Measurements from ENCODE around the gene CORO7.

Gene CORO7

DNA sequence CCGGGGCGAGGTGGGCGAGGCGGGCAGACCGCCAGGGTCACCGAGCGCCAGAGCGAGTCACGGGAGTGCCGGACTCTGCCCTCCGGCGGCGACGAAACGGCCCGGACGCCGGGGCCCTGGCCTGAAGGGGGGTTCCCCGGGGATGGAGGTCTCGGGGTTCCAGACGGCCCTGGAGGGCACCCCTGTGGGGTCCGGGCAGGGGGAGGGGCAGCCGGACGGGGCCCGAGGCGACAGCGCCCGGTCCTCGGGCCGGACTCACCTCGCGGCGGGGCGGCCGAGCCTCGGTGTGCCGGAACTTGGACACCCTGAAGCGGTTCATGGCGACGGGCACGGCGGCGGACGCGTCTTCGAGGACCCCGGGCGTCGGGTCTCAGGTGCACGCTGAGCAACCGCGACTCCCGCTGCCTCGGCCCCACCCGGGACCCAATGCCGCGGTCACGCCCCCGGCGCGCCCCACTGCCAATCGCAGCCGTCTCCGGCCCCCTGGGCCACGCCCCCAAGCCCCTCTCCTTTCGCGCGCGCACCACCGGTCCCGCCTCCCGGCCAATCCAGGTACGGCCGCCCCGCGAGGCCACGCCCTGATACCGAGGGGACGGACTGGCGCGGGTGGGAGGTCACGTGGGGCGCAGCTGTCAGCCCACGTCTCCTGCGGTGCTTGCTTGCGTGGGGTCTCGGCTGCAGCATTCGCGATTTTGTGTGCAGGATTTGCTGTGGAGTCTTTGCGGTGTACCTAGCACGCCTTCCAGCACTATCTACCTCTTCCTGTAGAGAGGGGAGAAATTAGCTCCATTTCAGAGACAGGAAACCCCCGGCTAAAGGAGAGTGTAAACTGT, at the start of gene CORO7:
Gene CORO7, minus strand, starts transcription at position 397 of the 833 bp plus-strand sequence. Its CDS starts 78 bp downstream, at position 319.
- peak; percentile 97 to 99 for DNase-seq (ENCODE audit: low read depth in 2 of 2)

- DNase-seq (ENCODE audit: low read depth in 2 of 2): no peak
These were observed 47.2 kb upstream of the CORO7 start for GRCh38 chr16:4463522-4464163.

DNA sequence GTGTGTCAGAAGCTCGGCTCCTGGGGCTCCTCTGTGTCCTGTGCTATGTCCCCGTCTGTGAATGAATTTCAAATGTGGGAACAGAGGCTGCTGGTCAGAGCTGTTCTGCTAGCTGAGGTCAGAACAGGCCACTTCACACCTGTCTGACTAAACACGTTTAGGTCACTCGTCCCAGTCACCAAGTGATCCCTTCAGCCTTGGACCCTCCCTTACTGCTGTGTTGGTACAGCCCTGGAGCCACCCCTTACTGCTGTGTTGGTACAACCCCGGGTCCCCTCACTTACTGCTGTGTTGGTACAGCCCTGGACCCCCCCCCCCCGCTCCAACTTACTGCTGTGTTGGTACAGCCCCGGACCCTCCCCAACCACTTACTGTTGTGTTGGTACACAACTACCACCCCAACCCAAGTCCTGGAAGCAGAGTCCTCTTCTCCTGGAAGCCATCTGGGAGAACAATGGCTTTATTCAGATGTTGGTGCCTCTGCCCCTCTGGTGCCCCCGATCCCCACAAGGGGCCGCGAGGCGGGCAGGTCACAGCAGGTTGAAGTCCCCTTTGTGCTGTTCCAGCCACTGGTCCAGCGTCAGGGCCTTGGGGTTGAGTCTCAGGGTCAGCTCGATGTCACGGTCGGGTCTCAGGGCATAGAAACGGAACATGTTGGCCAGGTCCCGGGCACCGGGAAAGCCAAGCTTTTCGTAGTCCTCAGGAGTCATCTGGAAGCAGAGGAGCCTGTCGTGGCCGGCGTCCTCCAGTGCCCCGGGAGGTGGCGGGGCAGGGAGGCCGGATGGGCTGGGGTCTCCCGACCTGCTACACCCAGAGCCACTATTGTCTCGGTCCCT, 45.1 kb upstream of the CORO7 start:
- DNase-seq (ENCODE audit: low read depth in 2 of 2): no peak

- DNase-seq (ENCODE audit: low read depth in 2 of 2): no peak
These were observed 44.5 kb upstream of the CORO7 start for GRCh38 chr16:4460936-4461249.

DNA sequence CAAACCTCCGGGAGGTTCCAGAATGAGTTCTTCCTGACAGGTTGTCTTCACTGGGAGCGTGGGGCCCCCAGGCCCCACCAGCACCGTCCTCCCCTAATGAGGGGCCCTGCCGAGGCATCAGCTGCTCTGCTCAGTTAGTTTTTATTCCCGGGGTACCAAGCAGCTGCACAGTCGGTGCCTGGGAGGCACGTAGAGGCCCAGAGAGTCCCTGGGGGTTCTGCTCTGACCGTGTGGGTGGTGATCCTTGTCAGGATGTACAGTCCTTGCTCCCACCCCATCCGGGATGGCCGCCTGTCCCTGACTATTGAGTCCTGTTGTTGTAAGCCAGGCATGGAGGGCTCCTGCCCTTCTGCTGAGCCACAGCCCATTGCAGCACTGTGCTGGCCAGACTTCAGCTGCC, 39.6 kb upstream of the CORO7 start:
- no peak for DNase-seq (ENCODE audit: low read depth in 2 of 2)

DNA sequence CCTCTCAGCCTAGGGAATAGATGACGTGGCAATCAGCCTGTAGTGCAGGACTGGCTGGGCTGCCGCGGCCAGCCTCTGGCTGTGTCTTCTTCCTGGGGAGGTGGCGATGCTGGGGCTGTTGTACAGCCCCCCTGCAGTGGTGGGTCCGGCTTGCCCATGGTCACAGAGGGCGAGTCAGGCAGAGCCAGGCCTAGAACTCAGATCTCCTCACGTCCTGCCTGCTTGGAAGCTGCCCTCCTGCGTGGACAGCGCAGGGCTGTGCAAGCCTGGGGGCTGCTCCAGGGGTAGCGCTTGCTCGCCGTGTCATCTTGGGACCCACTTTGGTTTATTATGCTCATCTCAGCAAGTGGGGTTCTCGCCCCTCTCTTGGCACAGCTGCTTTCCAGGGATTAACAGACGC, 38.7 kb upstream of the CORO7 start:
- no peak for DNase-seq (ENCODE audit: low read depth in 2 of 2)

DNA sequence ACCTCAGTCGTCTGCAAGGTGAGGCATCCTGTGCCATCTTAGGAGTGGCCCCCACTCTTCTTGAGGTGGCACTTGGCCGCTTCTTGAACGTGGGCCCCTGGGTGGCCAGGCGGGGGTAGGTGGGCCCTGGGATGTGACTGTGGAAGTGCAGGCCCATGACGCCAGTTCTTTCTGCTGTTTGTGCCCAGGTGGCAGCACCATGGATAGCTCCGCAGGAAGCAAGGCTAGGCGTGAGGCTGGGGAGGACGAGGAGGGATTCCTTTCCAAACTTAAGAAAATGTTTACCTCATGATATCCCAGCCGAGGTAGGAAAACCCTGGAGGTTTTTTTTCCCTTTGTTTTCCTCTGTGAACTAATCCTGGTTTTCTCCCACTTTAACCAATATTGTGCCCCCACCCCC, 38.2 kb upstream of the CORO7 start:
- no peak for DNase-seq (ENCODE audit: low read depth in 2 of 2)

- DNase-seq (ENCODE audit: low read depth in 2 of 2): no peak
These were observed 36.3 kb upstream of the CORO7 start for GRCh38 chr16:4452674-4453073.

GRCh38 chr16:4450931-4451519, 34.6 kb upstream of the CORO7 start:
- no peak for DNase-seq (ENCODE audit: low read depth in 2 of 2)

- no peak for DNase-seq (ENCODE audit: low read depth in 2 of 2)
These were observed 34.0 kb upstream of the CORO7 start for GRCh38 chr16:4450430-4450829.

- no peak for DNase-seq (ENCODE audit: low read depth in 2 of 2)
These were observed 27.6 kb upstream of the CORO7 start for GRCh38 chr16:4443986-4444385.

- no peak for DNase-seq (ENCODE audit: low read depth in 2 of 2)
These were observed 26.9 kb upstream of the CORO7 start for GRCh38 chr16:4443271-4443670.

- DNase-seq (ENCODE audit: low read depth in 2 of 2): no peak
These were observed 26.0 kb upstream of the CORO7 start for GRCh38 chr16:4442371-4442770.

DNA sequence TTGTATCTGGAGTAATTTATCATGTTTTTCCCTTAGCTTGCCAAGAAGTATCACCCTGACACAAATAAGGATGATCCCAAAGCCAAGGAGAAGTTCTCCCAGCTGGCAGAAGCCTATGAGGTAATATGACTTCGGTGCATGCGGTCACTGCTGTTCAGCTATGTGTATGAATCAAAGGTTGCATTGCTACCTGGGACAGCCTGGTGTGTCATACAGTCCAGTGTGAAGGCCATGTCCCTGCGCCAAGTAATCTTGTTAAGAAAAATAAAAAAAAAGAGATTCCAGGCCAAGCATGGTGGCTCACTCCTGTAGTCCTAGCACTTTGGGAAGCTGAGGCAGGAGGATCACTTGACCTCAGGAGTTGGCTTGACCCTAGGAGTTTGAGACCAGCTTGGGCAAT, 21.0 kb upstream of the CORO7 start:
- DNase-seq (ENCODE audit: low read depth in 2 of 2): no peak

DNA sequence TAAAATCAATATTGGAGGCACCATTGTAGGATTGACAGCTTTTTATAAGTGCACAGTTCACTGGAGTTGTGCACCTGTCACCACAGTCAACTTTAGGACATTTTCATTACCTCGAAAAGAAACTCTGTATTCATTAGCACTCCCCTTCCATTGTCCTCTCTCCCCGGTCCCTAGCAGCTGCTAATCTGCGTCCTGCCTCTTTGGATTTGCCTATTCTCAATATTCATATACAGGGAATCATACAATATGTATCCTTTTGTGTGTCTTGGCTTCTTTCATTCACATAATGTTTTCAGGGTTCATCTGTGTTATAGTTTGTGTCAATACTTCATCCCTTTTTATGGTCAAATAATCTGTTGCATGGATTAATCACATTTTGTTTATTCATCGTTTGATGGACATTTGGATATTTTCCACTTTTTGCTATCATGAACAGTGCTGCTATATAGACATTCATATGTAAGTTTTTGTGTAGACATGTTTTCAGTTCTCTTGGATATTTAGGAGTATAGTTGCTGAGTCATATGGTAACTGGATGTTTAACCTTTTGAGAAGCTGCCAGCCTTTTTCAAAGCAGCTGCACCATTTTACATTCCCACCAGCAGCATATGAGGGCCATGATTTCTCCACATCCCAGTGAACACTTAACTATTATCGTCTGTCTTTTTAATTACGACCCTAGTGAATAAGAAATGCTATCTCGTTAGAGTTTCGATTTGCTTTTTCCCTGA, 19.1 kb upstream of the CORO7 start:
- no peak for DNase-seq (ENCODE audit: low read depth in 2 of 2)

DNA sequence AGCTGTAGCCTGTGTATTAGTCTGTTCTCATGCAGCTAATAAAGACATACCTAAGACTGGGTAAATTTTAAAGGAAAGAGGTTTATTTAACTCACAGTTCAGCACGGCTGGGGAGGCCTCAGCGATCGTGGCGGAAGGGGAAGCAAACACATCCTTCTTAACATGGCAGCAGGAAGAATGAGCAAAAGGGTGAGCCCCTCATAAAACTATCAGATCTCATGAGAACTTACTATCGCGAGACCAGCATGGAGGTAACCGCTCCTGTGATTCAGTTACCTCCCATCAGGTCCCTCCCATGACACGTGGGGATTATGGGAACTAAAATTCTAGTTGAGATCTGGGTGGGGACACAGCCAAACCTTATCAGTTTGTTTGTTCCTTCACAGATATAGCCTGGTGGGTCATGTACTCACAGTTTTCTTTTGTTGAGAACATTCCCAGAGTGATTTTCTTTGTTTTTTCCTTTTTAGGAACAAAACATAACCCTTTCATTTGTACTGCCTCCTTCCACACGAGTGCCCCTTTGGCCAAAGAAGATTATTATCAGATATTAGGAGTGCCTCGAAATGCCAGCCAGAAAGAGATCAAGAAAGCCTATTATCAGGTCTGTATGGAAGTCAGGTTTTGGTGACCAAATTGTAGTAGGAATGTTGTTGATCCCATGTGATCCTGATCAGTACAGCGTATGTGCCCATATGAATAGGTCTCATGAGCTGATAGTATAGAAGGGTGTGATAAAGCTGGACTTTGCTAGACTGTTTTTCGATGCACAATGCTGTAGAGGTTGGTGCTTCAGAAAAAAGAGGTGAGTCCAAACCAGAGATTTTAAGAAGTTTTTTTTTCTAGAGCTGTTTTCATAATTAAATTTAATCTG, 17.8 kb upstream of the CORO7 start:
- DNase-seq (ENCODE audit: low read depth in 2 of 2): no peak

DNA sequence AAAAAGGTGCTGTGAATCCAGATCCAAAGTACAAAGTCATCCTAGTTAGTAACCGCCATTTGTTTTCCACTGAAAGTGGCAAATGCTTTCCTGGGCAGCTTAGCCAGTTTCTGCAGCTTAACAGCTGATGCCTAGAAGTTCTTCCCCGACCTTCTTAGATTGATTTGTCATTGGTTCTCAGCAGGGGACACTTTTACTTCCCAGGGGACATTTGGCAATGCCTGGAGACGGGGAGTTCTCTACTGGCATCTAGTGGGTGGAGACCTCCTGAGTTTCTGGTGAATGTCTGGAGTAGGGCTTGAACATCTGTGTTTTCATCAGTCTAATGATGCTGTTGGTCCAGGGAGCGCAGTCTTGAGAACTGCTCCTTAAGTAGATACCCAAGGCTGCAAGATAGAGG, 16.8 kb upstream of the CORO7 start:
- no peak for DNase-seq (ENCODE audit: low read depth in 2 of 2)

DNA sequence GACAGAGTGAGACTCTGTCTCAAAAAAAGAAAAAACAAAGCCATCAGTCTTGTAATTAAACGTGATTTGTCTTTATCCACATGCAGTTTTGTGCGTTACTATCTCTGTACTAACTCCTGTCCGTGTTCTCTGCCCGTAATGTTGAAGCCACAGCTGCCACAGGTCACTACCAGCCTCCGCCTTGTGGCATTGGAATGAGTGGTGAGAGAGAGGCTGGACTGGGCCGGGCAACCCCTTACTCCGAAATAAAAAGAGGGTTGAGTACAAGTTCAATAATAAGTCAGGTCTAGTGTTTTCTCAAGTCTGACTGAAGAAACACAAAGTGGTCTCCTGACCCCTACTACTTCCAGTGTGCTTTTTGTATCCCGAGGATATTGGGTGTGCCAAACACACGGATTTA, 14.6 kb upstream of the CORO7 start:
- no peak for DNase-seq (ENCODE audit: low read depth in 2 of 2)

DNA sequence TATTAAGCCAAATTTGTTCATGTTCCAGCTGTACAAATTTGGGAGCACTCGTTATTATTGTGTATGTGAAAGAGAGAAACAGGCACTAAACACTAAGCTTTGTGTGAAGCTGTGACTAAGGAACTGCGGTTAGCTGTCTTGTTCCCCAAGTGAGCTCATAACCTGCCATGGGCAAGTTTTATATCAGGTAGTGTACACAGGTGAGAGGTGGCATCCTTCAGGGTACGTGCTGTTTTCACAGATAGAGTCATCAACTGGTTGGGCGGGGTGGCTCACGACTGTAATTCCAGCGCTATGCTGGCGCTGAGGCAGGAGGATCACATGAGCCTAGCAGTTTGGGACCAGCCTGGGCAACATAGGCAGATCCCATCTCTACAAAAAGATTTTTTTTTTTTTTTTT, 12.1 kb upstream of the CORO7 start:
- no peak for DNase-seq (ENCODE audit: low read depth in 2 of 2)

DNA sequence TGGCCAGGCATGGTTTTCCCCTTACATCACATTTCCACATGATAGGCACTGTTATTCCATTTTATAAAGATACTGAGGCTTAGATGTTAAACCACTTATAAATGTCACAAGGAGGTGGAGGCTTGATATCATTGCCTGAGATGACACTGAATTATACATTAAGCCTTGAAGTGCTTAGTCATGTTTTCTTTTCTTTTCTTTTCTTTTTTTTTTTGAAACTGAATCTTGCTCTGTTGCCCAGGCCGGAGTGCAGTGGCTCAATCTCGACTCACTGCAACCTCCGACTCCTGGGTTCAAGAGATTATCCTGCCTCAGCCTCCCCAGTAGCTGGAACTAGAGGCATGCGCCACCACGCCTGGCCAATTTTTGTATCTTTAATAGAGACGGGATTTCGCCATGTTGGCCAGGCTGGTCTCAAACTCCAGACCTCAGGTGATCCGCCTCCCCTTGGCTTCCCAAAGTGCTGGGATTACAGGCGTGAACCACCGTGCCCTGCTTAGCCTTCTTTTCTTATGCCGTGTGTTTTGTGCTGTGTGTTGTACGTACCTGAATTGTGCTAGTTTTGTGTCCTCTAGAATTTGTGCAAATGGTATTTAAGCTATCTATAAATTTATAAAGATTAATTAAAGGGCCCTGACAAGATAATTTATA, 10.5 kb upstream of the CORO7 start:
- no peak for DNase-seq (ENCODE audit: low read depth in 2 of 2)

All from stimulated activated CD4-positive, alpha-beta T cell treated with anti-CD3 and anti-CD28 coated beads, Interleukin-4, amount 100 ng/mL, for 48 hours (primary cell).